SKM-1 treated with dmso at 0.1 percent for 144 hours (cell line): ENCODE results near the gene ARRB1.

Experiments used
- DNase-seq: peaks from one replicate; lab custom pipeline; 2025; ENCODE audit not compliant: unreplicated experiment; lab: John Stamatoyannopoulos, UW

Gene ARRB1

DNA sequence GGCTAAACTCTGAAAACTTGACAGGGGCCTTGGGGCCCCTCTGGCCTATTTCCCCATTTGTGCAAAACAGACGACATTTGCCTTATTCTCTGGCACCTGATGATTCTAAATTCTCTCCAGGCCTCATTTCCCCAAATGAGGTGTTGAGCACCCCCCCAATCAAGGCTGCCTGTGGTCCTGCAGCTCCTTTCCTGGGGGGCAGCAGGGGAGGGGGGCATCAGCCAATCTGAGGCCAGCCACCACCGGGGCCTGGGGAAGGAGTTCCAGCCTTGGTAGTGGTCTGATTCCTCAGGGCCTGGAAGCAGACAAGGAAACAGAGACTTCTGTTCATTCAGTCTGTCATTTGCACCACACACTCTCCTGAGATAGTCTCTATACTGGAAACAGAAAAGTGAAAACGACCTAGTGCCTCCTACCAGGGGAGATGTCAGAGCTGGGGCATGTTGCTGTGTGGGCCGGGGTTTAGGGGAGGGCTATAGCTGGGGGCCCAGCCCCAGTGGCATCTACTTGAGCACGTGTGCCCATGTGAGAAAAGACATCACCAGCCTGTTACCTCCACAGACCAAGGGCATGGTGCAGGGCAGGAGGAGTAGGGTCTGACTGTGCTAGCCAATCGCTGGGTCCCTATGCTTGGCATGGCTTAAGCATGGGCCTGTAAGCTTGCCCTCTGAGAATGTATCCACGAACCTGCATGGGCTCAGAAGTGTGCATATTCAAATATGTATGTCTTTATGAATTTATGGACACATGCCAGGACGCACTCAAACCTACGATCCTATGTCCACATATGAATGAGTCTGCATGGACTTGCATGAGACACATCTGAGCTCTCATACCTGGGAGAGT lies 112.6 kb downstream of the ARRB1 start:
- no peak for DNase-seq

- no peak for DNase-seq
These were observed 114.4 kb downstream of the ARRB1 start for GRCh38 chr11:75237050-75237449.

DNA sequence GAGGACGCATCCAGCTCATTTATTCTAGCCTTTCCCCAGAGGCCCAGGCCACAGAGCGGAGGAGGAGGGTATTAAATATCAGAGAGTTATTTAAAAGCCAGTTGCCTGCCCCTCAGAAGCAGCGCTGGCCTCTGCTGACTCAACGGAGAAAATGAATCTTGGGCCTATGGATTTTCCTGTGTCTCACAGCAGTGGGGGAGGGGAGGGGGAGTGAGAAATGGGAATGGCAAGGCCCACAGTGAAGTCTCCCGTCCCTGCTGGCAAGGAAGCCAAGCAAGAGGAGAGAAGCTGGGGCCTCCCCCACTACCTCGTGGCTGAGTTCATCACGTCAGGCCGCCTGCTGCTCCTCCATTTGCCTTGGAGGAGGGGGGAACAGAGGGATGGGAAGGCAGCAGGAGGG lies 115.4 kb downstream of the ARRB1 start:
- no peak for DNase-seq

- peak; percentile 8 for DNase-seq
These were observed 117.7 kb downstream of the ARRB1 start for GRCh38 chr11:75233754-75234172.

DNA sequence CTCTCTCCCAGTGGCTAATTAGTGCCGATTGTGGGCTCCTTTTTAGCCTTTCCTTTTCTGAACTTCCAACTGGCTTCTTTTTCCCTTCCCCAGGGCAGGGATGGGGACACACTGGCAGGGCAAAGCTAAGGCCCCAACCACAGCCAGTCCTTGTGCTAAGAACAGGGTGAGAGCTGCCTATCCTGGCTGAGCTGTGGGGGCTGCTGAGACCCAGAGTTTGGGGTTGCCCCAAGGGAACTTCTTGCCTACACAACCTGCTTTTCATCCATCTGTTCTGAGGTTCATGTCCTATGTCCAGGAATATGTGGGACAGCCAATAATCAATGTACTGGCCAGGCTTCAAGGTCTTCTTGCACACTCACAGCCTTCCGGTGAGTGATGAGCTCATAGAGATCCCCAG lies 120.8 kb downstream of the ARRB1 start:
- DNase-seq = no peak

DNA sequence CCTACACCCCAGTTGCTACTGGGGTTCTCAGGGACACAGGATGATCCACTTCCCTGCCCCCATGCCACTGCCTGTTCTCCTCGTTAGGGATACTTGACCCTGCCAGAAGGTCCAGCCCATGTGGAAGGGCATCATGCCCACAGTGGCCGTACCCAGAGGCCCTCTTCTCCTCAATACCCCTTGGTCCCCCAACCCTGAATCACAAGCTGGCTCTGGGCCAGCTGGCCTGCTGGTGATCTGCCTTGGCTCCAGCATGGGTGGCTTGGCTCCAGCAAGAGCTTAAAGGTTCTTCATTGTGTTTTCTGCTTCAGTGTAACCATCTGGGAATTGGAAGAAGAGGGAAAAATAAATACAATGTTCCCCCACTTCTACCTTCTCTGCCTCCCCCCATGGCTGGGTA lies 122.0 kb downstream of the ARRB1 start:
- DNase-seq = no peak

- no peak for DNase-seq
These were observed 125.7 kb downstream of the ARRB1 start for GRCh38 chr11:75225794-75226193.

DNA sequence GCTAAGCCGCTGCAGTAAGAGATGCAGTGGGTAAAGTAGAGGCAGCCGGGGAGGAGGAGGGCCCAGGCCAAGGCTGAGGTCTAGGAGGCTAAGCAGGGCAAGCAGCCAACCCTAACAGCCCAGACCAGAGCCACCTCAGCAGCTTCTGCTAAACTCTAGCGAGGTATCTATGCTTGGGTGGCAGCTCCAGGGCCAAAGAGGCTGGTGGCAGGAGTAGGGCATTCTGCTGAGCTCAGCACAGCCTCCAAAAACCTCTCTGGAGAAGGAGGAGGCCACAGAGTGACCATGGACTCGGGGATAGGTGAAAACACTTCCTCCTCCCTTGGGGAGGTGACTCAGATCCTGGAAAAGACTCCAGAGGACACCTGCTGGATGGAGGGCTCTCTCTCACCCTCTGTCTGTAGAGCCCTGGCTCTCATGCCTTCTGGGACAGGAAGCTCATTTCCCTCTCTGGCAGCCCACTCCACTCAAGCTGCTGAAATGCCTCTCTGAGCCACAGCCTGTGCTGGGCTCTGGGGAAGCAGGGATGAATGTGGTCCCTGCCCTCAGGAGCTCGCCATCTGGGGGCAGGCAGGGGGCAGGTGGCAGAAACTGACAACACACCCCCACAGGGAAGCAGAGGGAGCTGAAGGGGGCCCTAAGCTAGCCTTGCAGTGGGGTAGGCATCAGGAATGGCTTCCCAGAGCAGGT lies 127.4 kb downstream of the ARRB1 start:
- DNase-seq = no peak

- no peak for DNase-seq
These were observed 131.6 kb downstream of the ARRB1 start for GRCh38 chr11:75219869-75220268.

- no peak for DNase-seq
These were observed 136.6 kb downstream of the ARRB1 start for GRCh38 chr11:75214843-75215242.

DNA sequence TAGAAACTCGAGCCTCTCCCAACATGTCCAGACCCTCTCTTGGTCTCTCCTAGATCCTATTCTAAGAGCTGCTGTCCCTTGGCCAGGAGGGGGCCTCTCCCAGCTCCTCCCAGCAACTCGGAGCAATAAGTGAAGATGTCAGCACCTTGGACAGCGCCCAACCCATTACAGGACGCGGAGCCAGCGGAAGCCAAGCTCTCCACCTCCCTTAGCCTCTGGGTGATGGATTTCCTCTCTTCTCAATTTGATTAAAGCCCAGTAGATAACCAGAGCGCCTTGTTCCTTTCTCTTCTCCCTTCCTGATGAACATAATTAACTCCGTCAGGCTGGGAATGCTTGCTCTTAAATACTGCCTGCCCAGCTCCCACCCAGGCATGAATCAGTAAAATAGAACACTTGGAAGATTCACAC lies 137.0 kb downstream of the ARRB1 start:
- DNase-seq = peak; percentile 18
